Measurements from ENCODE around the gene METTL22.

DNA sequence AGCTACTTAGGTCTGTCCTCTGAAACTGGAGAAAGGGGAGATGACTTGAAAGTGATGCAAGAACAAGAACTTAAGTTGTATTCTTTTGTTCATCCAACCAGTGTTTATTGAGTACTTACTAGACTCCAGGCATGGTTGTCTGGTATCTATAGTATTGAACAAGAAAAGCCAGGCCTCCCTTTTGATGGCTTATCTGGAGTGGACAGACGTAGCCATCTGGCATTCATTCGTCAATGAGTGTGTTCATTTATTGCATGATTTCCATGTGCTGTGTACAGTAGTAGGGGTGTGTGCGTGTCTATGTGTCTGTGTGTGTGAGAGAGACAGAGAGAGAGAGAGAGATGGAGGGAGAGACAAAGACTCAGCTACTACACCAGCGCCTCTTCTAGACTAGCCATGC, 62.1 kb downstream of the METTL22 start:
- TF ChIP-seq, protein P1, sequence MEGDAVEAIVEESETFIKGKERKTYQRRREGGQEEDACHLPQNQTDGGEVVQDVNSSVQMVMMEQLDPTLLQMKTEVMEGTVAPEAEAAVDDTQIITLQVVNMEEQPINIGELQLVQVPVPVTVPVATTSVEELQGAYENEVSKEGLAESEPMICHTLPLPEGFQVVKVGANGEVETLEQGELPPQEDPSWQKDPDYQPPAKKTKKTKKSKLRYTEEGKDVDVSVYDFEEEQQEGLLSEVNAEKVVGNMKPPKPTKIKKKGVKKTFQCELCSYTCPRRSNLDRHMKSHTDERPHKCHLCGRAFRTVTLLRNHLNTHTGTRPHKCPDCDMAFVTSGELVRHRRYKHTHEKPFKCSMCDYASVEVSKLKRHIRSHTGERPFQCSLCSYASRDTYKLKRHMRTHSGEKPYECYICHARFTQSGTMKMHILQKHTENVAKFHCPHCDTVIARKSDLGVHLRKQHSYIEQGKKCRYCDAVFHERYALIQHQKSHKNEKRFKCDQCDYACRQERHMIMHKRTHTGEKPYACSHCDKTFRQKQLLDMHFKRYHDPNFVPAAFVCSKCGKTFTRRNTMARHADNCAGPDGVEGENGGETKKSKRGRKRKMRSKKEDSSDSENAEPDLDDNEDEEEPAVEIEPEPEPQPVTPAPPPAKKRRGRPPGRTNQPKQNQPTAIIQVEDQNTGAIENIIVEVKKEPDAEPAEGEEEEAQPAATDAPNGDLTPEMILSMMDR (IDR thresholded peaks at IDR 0.05) = no peak
- TF ChIP-seq POLR2A (IDR thresholded peaks at IDR 0.05) (no peak), POLR2AphosphoS5 (IDR thresholded peaks at IDR 0.05) (no peak), EP300 (IDR thresholded peaks at IDR 0.05) (no peak)
